ENCODE measurements around the gene CGN.
A peak's percentile ranks its signal among the peaks of the same experiment; 100 is the strongest.

Gene CGN

DNA sequence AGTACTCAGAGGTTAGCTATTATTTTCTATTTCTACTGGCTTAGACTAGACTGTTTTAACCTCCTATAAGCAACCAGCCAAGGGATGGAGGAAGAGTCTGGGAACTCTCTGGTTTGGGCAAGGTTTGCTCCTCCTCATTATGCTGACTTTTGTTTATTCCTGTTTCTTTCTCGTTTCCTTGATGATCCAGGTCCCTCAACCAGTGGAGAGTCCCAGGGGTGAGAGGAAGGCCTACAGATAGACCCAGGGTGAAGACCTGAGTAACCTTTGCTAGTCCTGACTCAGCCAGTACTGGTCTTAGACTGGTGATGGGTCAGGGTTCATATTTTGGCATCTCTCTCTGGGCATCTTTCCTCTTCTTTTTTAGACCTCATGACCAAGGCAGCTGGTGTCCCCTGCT lies 34.4 kb downstream of the CGN start:
- no peak overlapping the region for H3K4me3 ChIP-seq (ENCODE audit: low read depth, low read length)
- TF ChIP-seq, protein P1, sequence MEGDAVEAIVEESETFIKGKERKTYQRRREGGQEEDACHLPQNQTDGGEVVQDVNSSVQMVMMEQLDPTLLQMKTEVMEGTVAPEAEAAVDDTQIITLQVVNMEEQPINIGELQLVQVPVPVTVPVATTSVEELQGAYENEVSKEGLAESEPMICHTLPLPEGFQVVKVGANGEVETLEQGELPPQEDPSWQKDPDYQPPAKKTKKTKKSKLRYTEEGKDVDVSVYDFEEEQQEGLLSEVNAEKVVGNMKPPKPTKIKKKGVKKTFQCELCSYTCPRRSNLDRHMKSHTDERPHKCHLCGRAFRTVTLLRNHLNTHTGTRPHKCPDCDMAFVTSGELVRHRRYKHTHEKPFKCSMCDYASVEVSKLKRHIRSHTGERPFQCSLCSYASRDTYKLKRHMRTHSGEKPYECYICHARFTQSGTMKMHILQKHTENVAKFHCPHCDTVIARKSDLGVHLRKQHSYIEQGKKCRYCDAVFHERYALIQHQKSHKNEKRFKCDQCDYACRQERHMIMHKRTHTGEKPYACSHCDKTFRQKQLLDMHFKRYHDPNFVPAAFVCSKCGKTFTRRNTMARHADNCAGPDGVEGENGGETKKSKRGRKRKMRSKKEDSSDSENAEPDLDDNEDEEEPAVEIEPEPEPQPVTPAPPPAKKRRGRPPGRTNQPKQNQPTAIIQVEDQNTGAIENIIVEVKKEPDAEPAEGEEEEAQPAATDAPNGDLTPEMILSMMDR (conservative IDR thresholded peaks at IDR 0.05; ENCODE audit: low read depth, low read length), result no peak
- no peak for DNase-seq (ENCODE audit: low read depth)

GRCh38 chr1:151546011-151546925 lies 35.1 kb downstream of the CGN start:
- TF ChIP-seq, protein P1 (conservative IDR thresholded peaks at IDR 0.05; ENCODE audit: low read depth, low read length), result no peak
- no peak for DNase-seq (ENCODE audit: low read depth)
- H3K4me3 ChIP-seq (ENCODE audit: low read depth, low read length), result no peak overlapping the region

DNA sequence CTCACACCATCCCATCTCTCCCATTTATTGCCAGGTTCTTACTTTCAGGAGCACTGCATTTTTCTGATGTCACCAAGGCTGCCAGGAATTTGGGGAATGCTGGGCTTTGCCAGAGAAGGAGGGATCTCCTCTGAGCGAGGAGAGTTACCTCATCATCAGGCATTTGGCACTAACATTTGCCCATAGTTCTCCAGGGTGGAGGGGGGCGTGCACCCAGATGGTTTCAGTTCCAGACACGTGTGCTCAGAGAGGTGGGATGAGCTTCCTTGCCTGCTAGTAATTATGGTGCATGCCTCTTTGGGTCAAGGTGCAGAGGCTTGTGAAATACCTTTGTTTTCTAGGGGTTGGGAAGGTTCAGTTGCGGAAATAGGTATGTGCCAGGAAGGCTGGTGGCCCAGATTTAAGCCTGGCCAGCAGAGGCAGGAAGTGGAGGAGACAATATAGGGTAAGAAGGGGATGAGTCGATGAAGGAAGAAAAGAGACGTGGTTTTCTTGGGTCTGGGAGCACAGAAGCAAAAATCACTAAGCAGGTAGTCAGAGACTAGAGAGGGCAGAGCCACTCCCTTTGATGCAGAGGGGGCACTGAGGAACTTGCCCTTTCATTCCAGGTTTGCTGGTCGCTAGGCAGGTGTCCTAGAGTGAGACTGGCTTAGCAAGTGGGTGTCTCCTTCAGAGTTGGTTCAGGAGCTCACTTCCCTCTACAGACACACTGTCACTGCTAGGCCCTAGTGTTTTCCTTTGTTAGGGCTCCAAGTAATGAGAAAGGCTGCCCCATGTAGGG lies 36.1 kb downstream of the CGN start:
- TF ChIP-seq, protein P1 (conservative IDR thresholded peaks at IDR 0.05; ENCODE audit: low read depth, low read length), result no peak
- no peak overlapping the region for H3K4me3 ChIP-seq (ENCODE audit: low read depth, low read length)
- DNase-seq (ENCODE audit: low read depth), result peak; percentile 89

DNA sequence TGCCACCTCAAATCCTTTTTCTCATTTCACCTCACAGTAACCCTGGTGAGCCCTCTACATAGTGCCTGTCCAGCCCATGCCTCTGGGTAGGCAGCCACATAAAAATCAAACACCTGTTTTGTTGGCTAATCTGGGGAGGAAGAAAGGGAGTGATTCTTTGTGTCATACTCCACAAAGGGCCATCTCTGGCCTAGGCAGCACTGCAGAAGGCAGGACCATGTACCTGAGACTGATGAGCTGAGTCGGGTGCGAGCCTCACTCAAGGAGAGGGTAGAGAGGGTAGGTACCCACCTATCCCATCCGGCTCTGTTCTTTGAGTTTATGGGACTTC lies 36.7 kb downstream of the CGN start:
- no peak overlapping the region for H3K4me3 ChIP-seq (ENCODE audit: low read depth, low read length)
- DNase-seq (ENCODE audit: low read depth), result no peak
- TF ChIP-seq, protein P1 (conservative IDR thresholded peaks at IDR 0.05; ENCODE audit: low read depth, low read length), result no peak

DNA sequence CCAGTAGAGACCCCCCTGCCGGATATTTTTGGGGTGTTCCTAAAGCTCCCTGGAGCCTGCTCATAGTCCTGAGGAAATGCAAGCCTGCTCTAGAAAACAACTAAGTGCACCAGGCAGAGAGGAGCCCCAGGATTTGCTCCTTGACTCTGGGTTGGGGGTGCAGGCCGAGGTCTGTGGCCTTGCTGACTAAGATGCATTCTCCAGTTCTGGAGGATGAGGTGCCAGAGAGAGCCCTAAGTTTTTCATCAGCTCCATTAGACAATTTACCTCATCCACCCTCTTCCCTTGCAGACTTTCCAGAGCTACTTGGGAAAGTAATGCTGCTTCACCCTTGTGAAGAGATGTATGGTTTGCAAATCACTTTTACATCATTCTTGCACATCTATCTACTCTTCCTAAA lies 38.0 kb downstream of the CGN start:
- TF ChIP-seq, protein P1 (conservative IDR thresholded peaks at IDR 0.05; ENCODE audit: low read depth, low read length), result no peak
- no peak overlapping the region for H3K4me3 ChIP-seq (ENCODE audit: low read depth, low read length)

DNA sequence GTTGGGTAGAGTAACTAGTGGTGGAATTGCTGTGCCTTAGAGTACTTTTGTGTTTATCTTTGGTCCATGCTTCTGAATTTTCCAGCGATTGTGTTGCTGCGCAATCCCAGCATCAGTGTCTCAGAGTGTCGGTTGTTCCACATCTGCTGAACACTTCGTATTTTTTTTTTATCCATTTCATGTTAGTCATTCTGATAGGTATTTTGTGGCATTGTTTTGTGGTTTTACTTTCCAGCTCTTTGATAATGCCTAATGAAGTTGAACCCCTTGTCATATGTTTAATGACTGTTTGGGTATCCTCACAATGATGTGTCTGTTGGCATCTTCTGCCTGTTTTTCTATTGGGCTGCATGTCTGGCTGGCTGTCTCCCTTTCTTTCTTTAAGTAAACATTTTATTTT lies 42.5 kb downstream of the CGN start:
- H3K4me3 ChIP-seq (ENCODE audit: low read depth, low read length), result no peak overlapping the region
- peak; percentile 33 for DNase-seq (ENCODE audit: low read depth)
- TF ChIP-seq, protein P1 (conservative IDR thresholded peaks at IDR 0.05; ENCODE audit: low read depth, low read length), result no peak

More for the DNA sequence above, 38.0 kb downstream of the CGN start:
- DNase-seq (ENCODE audit: low read depth), result no peak

Data from choroid plexus epithelial cell (primary cell).